Measurements from ENCODE around the gene ANKRD35. TPM values are rescaled to one million over a fixed set of nuclear protein-coding genes. Genes with fewer than 3 reads are reported as not detected.

ANKRD35 gene
- polyA plus RNA-seq, 3 donors, result 0.40 to 1.5 (median 1.3) TPM

DNA sequence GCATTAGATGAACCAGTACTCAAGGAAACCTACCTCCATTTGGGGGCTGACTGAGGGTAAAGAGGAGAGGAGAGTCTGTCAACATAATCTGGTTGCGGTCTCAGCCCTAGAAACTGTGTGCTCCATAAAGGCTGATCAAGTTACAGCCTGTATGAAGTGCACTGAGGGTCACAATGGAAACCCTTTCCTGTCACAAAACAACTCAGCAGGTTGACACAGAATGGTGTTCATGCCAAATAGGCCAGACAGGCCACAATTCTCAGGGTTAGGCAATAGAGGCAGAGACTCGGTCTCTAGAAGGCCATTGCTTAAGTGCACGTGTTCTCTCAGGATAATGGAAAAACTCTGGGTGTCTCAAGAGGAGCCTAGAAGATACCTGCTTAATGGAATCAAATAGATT lies 4.1 kb upstream of the ANKRD35 start:
- peaks cover 0 to 2% of the 10 kb centered on the region in 2 donors for H3K36me3 Mint-ChIP-seq
- H3K4me1 ChIP-seq (ENCODE audit: control insufficient read depth in 1 of 2, insufficient read depth in 2 of 2, low read length in 2 of 2), result peaks cover 8 to 18% of the 10 kb centered on the region in 2 donors
- intact Hi-C loops (cut with micrococcal nuclease), result loop anchor here (5.0 to 10.0 kb wide), 3 partner anchors 42 to 125 kb away; partner anchors contain the start of gene NUDT17 (in 1 of the 2)
- no peaks in the 10 kb centered on the region for H4K20me1 ChIP-seq (ENCODE audit: insufficient read depth, low read length)
- peaks cover 5 to 8% of the 10 kb centered on the region in 2 donors for H3K27me3 ChIP-seq (ENCODE audit: control insufficient read depth in 2 of 2, insufficient read depth in 2 of 2, low read length in 2 of 2)
- peaks cover 14% of the 10 kb centered on the region for H3K4me1 Mint-ChIP-seq
- no peaks in the 10 kb centered on the region for H3K9me3 ChIP-seq (replicated peaks in 1 of 2; ENCODE audit: control insufficient read depth in 1 of 2, insufficient read depth in 1 of 2, low read length in 2 of 2)
- H3K36me3 ChIP-seq (replicated peaks in 1 of 2; ENCODE audit: control insufficient read depth in 1 of 2, insufficient read depth in 2 of 2, low read length in 2 of 2), result no peaks in the 10 kb centered on the region
- peaks cover 0 to 2% (median 0%) of the 10 kb centered on the region in 7 donors for H3K9me3 Mint-ChIP-seq
- no peak overlapping the region for H2AFZ ChIP-seq (ENCODE audit: insufficient read depth, low read depth, low read length, poor library complexity, severe bottlenecking)
- no peak overlapping the region for H3K4me2 ChIP-seq (replicated peaks; ENCODE audit: extremely low read depth, low read length, poor library complexity, severe bottlenecking)
- peaks cover 11 to 17% (median 14%) of the 10 kb centered on the region in 3 donors for H3K27me3 Mint-ChIP-seq (ENCODE audit: low read depth in 3 of 3)
- no peak overlapping the region for H3K9ac ChIP-seq (ENCODE audit: insufficient read depth, low read length, poor library complexity, severe bottlenecking)
- WGBS (ENCODE audit: insufficient coverage), result 69% methylated on average over 2 of the region's 3 CpGs
- TF ChIP-seq, protein P1, sequence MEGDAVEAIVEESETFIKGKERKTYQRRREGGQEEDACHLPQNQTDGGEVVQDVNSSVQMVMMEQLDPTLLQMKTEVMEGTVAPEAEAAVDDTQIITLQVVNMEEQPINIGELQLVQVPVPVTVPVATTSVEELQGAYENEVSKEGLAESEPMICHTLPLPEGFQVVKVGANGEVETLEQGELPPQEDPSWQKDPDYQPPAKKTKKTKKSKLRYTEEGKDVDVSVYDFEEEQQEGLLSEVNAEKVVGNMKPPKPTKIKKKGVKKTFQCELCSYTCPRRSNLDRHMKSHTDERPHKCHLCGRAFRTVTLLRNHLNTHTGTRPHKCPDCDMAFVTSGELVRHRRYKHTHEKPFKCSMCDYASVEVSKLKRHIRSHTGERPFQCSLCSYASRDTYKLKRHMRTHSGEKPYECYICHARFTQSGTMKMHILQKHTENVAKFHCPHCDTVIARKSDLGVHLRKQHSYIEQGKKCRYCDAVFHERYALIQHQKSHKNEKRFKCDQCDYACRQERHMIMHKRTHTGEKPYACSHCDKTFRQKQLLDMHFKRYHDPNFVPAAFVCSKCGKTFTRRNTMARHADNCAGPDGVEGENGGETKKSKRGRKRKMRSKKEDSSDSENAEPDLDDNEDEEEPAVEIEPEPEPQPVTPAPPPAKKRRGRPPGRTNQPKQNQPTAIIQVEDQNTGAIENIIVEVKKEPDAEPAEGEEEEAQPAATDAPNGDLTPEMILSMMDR (IDR thresholded peaks at IDR 0.05), result no peak
- DNase-seq, result no peak
- H3K79me2 ChIP-seq (ENCODE audit: insufficient read depth, low read length), result no peaks in the 10 kb centered on the region
- no peak overlapping the region for H3K4me3 ChIP-seq (replicated peaks in 1 of 3; ENCODE audit: low read depth in 2 of 3, low read length in 3 of 3)
- H3K27ac Mint-ChIP-seq, result no peak overlapping the region
- no peak overlapping the region for H3K27ac ChIP-seq (ENCODE audit: low read depth in 1 of 2, low read length in 2 of 2)
- no peak overlapping the region for H3K4me3 Mint-ChIP-seq

DNA sequence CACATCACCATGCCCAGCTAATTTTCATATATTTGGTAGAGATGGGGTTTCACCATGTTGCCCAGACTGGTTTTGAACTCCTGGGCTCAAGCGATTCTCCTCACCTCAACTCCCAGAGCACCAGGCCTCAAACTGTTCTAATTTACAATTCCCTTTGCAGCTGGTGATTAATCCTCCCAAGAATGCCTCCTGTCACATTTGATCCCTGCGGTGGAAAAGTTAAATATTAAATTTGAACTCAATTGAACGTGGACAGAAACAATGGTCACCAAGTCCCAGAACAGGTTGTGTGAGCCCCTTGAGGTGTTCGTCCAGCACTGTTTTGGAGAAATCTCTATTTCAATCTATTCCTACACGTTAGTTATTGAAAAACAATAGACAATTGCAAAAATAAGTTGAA lies 2.0 kb upstream of the ANKRD35 start:
- Mint-ChIP-seq H3K4me1 (peaks cover 16% of the 10 kb centered on the region), H3K36me3 (no peaks in the 10 kb centered on the region), H3K27ac (no peak overlapping the region), H3K4me3 (no peak overlapping the region), H3K27me3 (ENCODE audit: low read depth in 3 of 3) (peaks cover 13 to 24% (median 17%) of the 10 kb centered on the region in 3 donors), H3K9me3 (peaks cover 0 to 2% (median 0%) of the 10 kb centered on the region in 7 donors)
- H3K27me3 ChIP-seq (ENCODE audit: control insufficient read depth in 2 of 2, insufficient read depth in 2 of 2, low read length in 2 of 2), result peaks cover 5 to 14% of the 10 kb centered on the region in 2 donors
- H4K20me1 ChIP-seq (ENCODE audit: insufficient read depth, low read length), result no peaks in the 10 kb centered on the region
- H3K9ac ChIP-seq (ENCODE audit: insufficient read depth, low read length, poor library complexity, severe bottlenecking), result no peak overlapping the region
- DNase-seq, result no peak
- no peak overlapping the region for H2AFZ ChIP-seq (ENCODE audit: insufficient read depth, low read depth, low read length, poor library complexity, severe bottlenecking)
- H3K79me2 ChIP-seq (ENCODE audit: insufficient read depth, low read length), result no peaks in the 10 kb centered on the region
- no peaks in the 10 kb centered on the region for H3K9me3 ChIP-seq (replicated peaks in 1 of 2; ENCODE audit: control insufficient read depth in 1 of 2, insufficient read depth in 1 of 2, low read length in 2 of 2)
- H3K27ac ChIP-seq (ENCODE audit: low read depth in 1 of 2, low read length in 2 of 2), result no peak overlapping the region
- TF ChIP-seq, protein P1 (IDR thresholded peaks at IDR 0.05), result no peak
- intact Hi-C loops (cut with micrococcal nuclease), result loop anchor here in 1 of 2 donors (5.0 kb wide), 1 partner anchor 40 kb away; the partner anchor contains the start of gene NUDT17
- no peaks in the 10 kb centered on the region for H3K36me3 ChIP-seq (replicated peaks in 1 of 2; ENCODE audit: control insufficient read depth in 1 of 2, insufficient read depth in 2 of 2, low read length in 2 of 2)
- H3K4me3 ChIP-seq (replicated peaks in 1 of 3; ENCODE audit: low read depth in 2 of 3, low read length in 3 of 3), result no peak overlapping the region
- H3K4me1 ChIP-seq (ENCODE audit: control insufficient read depth in 1 of 2, insufficient read depth in 2 of 2, low read length in 2 of 2), result peaks cover 8 to 18% of the 10 kb centered on the region in 2 donors
- 83% methylated on average over 1 of the region's 5 CpGs for WGBS (ENCODE audit: insufficient coverage)
- H3K4me2 ChIP-seq (replicated peaks; ENCODE audit: extremely low read depth, low read length, poor library complexity, severe bottlenecking), result no peak overlapping the region
